Neutrophil (primary cell): ENCODE results near the gene SEC22C.

ENCODE experiments used
- H3K27ac ChIP-seq: fragments of 200-600 bp; sonication (generic); 2 replicates; pipeline ENCODE4 v1.5.1; 2016; ENCODE audit warnings: mild to moderate bottlenecking, moderate library complexity
- H3K27me3 ChIP-seq: fragments of 200-600 bp; sonication (generic); 2 replicates; pipeline ENCODE4 v1.6.0; 2016; ENCODE audit warnings: mild to moderate bottlenecking
- H3K36me3 ChIP-seq: fragments of 200-600 bp; sonication (generic); 2 replicates; pipeline ENCODE4 v1.5.1; 2017
- H3K4me1 ChIP-seq, 2 experiments: fragments of 200-600 bp in 1 of 2; sonication (generic) in 1 of 2; 1 replicate in 1 of 2; 2 replicates in 1 of 2; pipeline versions ENCODE4 v1.5.1 to v1.6.1; 2013 to 2016; ENCODE audit warnings: low read depth in 1 of 2, low read length in 1 of 2, mild to moderate bottlenecking in 1 of 2, moderate library complexity in 1 of 2; ENCODE audit not compliant: control insufficient read depth in 1 of 2, insufficient read depth in 1 of 2
- H3K4me3 ChIP-seq, 2 experiments: fragments of 200-600 bp in 1 of 2; sonication (generic) in 1 of 2; 1 replicate in 1 of 2; 2 replicates in 1 of 2; pipeline ENCODE4 v1.5.1; 2013 to 2016; ENCODE audit warnings: low read depth in 1 of 2, low read length in 1 of 2, mild to moderate bottlenecking in 1 of 2, moderate library complexity in 1 of 2
- H3K9me3 ChIP-seq: fragments of 200-600 bp; sonication (generic); 2 replicates; pipeline ENCODE4 v1.5.1; 2016
- CTCF ChIP-seq: fragments of 200-600 bp; sonication (generic); IDR thresholded peaks from 2 replicates; pipeline ENCODE4 v1.5.1; 2016; ENCODE audit warnings: antibody characterized with exemption

SEC22C gene

GRCh38 chr3:42608581-42608980 is 26.8 kb upstream of the SEC22C start:
- Histone ChIP-seq H3K36me3 (peaks cover 29% of the 10 kb centered on the region), H3K4me1 (peaks cover 6 to 8% of the 10 kb centered on the region in 2 experiments), H3K27ac (no peak overlapping the region), H3K4me3 (no peak overlapping the region), H3K27me3 (no peaks in the 10 kb centered on the region), H3K9me3 (no peaks in the 10 kb centered on the region)
- no peak for TF ChIP-seq CTCF

DNA sequence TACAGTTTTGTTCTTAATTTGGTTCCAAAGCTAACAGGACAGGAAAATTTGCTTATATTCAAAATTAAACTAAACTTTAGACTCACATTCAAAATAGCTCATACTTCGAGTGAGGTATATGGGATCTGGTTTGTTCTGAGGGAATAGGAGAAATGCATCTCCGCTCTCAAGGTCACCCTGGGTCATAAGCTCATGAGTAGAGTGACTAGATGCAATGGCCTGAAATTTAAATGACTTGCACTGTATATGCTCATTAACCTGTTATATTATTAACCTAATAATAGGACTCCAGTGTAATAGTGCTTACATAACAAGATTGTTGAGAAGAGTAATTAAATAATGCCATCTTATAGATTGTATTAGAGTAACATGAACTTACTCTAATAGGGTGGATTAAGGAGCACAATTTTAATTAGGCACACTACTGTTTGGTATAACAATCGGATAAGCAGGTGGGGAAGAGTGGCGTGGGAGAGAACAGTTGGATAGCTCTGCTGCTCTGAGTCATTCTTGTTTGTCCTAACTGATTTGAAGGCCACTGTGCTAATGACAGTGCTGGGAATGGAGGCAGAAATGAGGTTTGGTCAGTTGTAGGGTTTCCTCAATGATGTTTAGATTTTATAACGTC is 23.9 kb upstream of the SEC22C start:
- Histone ChIP-seq H3K4me3 (no peak overlapping the region), H3K27me3 (no peaks in the 10 kb centered on the region), H3K9me3 (no peaks in the 10 kb centered on the region), H3K36me3 (peaks cover 25% of the 10 kb centered on the region), H3K4me1 (peaks cover 15 to 17% of the 10 kb centered on the region in 2 experiments), H3K27ac (no peak overlapping the region)
- no peak for TF ChIP-seq CTCF

DNA sequence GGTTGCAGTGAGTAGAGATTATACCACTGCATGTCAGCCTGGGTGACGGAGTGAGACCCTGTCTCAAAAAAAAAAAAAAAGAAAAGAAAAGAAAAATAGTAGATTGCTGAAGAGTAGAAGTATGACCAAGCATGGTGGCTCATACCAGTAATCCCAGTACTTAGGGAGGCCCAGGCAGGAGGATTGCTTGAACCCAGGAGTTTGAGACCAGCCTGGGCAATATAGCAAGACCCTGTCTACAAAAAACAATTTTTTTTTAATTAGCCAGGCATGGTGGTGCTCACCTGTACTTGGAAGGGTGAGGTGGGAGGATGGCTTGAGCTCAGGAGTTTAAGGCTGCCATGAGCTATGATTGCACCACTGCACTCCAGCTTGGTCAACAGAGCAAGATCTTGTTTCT is 21.2 kb upstream of the SEC22C start:
- Histone ChIP-seq H3K4me3 (no peak overlapping the region), H3K9me3 (no peaks in the 10 kb centered on the region), H3K27me3 (no peaks in the 10 kb centered on the region), H3K4me1 (peaks cover 21 to 24% of the 10 kb centered on the region in 2 experiments), H3K27ac (no peak overlapping the region), H3K36me3 (peaks cover 11% of the 10 kb centered on the region)
- no peak for TF ChIP-seq CTCF

GRCh38 chr3:42601896-42602581 is 20.3 kb upstream of the SEC22C start:
- peak overlapping the region; percentile 98 for H3K27ac ChIP-seq

GRCh38 chr3:42600958-42601675 is 19.4 kb upstream of the SEC22C start:
- peaks cover 4% of the 10 kb centered on the region for H3K36me3 ChIP-seq
- no peaks in the 10 kb centered on the region for H3K9me3 ChIP-seq
- no peaks in the 10 kb centered on the region for H3K27me3 ChIP-seq
- peak overlapping the region; percentile 66 to 92 for H3K4me3 ChIP-seq
- peak overlapping the region; percentile 98 for H3K27ac ChIP-seq
- peaks cover 21 to 24% of the 10 kb centered on the region in 2 experiments for H3K4me1 ChIP-seq
- TF ChIP-seq CTCF = no peak

More at GRCh38 chr3:42601896-42602581, 20.3 kb upstream of the SEC22C start:
- Histone ChIP-seq H3K36me3 (peaks cover 8% of the 10 kb centered on the region), H3K4me3 (no peak overlapping the region), H3K4me1 (peaks cover 21 to 24% of the 10 kb centered on the region in 2 experiments), H3K9me3 (no peaks in the 10 kb centered on the region), H3K27me3 (no peaks in the 10 kb centered on the region)
- no peak for TF ChIP-seq CTCF
